HCT116 (cell line): Measurements from ENCODE around the gene EHD4. TPM values are rescaled to one million over a fixed set of nuclear protein-coding genes. Genes with fewer than 3 reads are reported as not detected.

Experiments
- ATAC-seq: fragments of 200-7000 bp; cut with Tn5 transposase; 2 replicates; pipeline ENCODE4 v1.9.1; 2020; ENCODE audit warnings: mild to moderate bottlenecking, moderate library complexity
- BruUV-seq: library from RNA; stranded (reverse); fragments of 400-500 nt; replicated peaks from 2 replicates; lab custom pipeline; 2021; lab: Mats Ljungman, UMichigan
- CTCF ChIA-PET: fragments of 300-600 bp; sonication (Branson Sonifier 250); formaldehyde crosslinking; loops from one replicate; lab custom pipeline; 2021; ENCODE audit warnings: antibody characterized with exemption; lab: Charles Lee
- POLR2A ChIA-PET: fragments of 300-600, 350-600 bp; sonication (Branson Sonifier 250); formaldehyde crosslinking; loops from one replicate; lab custom pipeline; 2021; ENCODE audit warnings: antibody characterized with exemption; lab: Charles Lee
- RAD21 ChIA-PET, 2 experiments: fragments of 300-600 bp; sonication (Branson Sonifier 250); formaldehyde crosslinking; loops; one replicate each; lab custom pipeline; 2023; ENCODE audit warnings: low total read pairs in 2 of 2; ENCODE audit not compliant: uncharacterized antibody in 2 of 2, unreplicated experiment in 2 of 2, low non-redundant PET in 1 of 2; lab: Charles Lee
- DNase-seq: peaks from one replicate; pipeline ENCODE4 v3.0.0-alpha.2; 2010; ENCODE audit warnings: low read depth, low spot score
- H2AFZ ChIP-seq: fragments of 200-600 bp; shearing (Covaris generic), sonication (generic); 2 replicates; pipeline ENCODE4 v1.6.1; 2017; ENCODE audit warnings: low read depth, mixed run types, mixed read lengths, antibody characterized with exemption, low read length; ENCODE audit not compliant: poor library complexity, severe bottlenecking
- H3K27ac ChIP-seq: 2 replicates; pipeline ENCODE4 v1.5.1; 2012; ENCODE audit warnings: low read depth, low read length
- H3K27me3 ChIP-seq: fragments of 200-600 bp; sonication (generic); 2 replicates; pipeline ENCODE4 v1.6.1; 2016; ENCODE audit warnings: mixed run types, low read length, mixed read lengths; ENCODE audit not compliant: insufficient read depth
- H3K36me3 ChIP-seq, 2 experiments: fragments of 200-500 bp in 1 of 2; fragments of 200-600 bp in 1 of 2; sonication (Bioruptor generic) in 1 of 2; sonication (generic) in 1 of 2; 2 replicates each; pipeline versions ENCODE4 v1.5.1 to v1.6.1; 2014 to 2016; ENCODE audit warnings: low read length in 2 of 2, inconsistent platforms in 1 of 2, mixed read lengths in 1 of 2, mixed run types in 1 of 2; ENCODE audit not compliant: insufficient read depth in 2 of 2, control insufficient read depth in 1 of 2
- H3K4me1 ChIP-seq, 2 experiments: fragments of 200-600 bp in 1 of 2; sonication (generic) in 1 of 2; 2 replicates each; pipeline versions ENCODE4 v1.5.1 to v1.6.1; 2012 to 2017; ENCODE audit warnings: low read length in 2 of 2, inconsistent platforms in 1 of 2, mild to moderate bottlenecking in 1 of 2, mixed read lengths in 1 of 2, mixed run types in 1 of 2, moderate library complexity in 1 of 2; ENCODE audit not compliant: insufficient read depth in 2 of 2, control insufficient read depth in 1 of 2
- H3K4me2 ChIP-seq: fragments of 200-600 bp; sonication (generic); 2 replicates; pipeline ENCODE4 v1.6.1; 2017; ENCODE audit warnings: mixed run types, low read length, mixed read lengths
- H3K4me3 ChIP-seq, 2 experiments: fragments of 200-600 bp in 1 of 2; sonication (generic) in 1 of 2; replicated peaks in 1 of 2; 2 replicates each; pipeline ENCODE4 v1.5.1; 2011 to 2016; ENCODE audit warnings: low read length in 2 of 2, control low read depth in 1 of 2, low read depth in 1 of 2, mild to moderate bottlenecking in 1 of 2, mixed read lengths in 1 of 2, mixed run types in 1 of 2
- H3K79me2 ChIP-seq: fragments of 200-600 bp; sonication (generic); 2 replicates; pipeline ENCODE4 v1.6.1; 2017; ENCODE audit warnings: mild to moderate bottlenecking, mixed run types, low read length, moderate library complexity, mixed read lengths; ENCODE audit not compliant: insufficient read depth
- H3K9ac ChIP-seq: fragments of 200-600 bp; sonication (generic); 2 replicates; pipeline ENCODE4 v1.6.1; 2016; ENCODE audit warnings: low read length, mixed read lengths
- H3K9me2 ChIP-seq: fragments of 200-600 bp; sonication (generic), shearing (Covaris generic); 2 replicates; pipeline ENCODE4 v1.6.1; 2017; ENCODE audit warnings: mixed run types, mild to moderate bottlenecking, moderate library complexity; ENCODE audit not compliant: insufficient read depth
- H3K9me3 ChIP-seq, 2 experiments: fragments of 200-500 bp in 1 of 2; fragments of 200-600 bp in 1 of 2; sonication (Bioruptor generic) in 1 of 2; sonication (generic) in 1 of 2; 2 replicates each; pipeline ENCODE4 v1.6.1; 2014 to 2017; ENCODE audit warnings: low read length in 2 of 2, mixed read lengths in 2 of 2, inconsistent platforms in 1 of 2, low read depth in 1 of 2, mild to moderate bottlenecking in 1 of 2, mixed run types in 1 of 2, moderate library complexity in 1 of 2; ENCODE audit not compliant: control insufficient read depth in 1 of 2, insufficient read depth in 1 of 2
- H4K20me1 ChIP-seq: fragments of 200-600 bp; sonication (generic), shearing (Covaris generic); 2 replicates; pipeline ENCODE4 v1.6.1; 2017; ENCODE audit warnings: mixed run types, mild to moderate bottlenecking, moderate library complexity; ENCODE audit not compliant: insufficient read depth
- ATF3 ChIP-seq: IDR thresholded peaks from 2 replicates; pipeline ENCODE4 v1.6.1; 2012
- CEBPB ChIP-seq: IDR thresholded peaks from 2 replicates; pipeline ENCODE4 v1.6.1; 2012; ENCODE audit warnings: low read depth
- CTCF ChIP-seq, 3 experiments: fragments of 200-600 bp in 1 of 3; sonication (generic) in 1 of 3; IDR thresholded peaks in 2 of 3; conservative IDR thresholded peaks in 1 of 3; 2 replicates each; pipeline ENCODE4 v1.5.1; 2012 to 2017; ENCODE audit warnings: low read depth in 2 of 3, low read length in 2 of 3, antibody characterized with exemption in 1 of 3, borderline replicate concordance in 1 of 3, control low read depth in 1 of 3, mild to moderate bottlenecking in 1 of 3, mixed read lengths in 1 of 3, mixed run types in 1 of 3, moderate library complexity in 1 of 3; ENCODE audit not compliant: insufficient read depth in 1 of 3
- EGR1 ChIP-seq: IDR thresholded peaks from 2 replicates; pipeline ENCODE4 v1.6.1; 2012; ENCODE audit warnings: low read depth
- EZH2 ChIP-seq: fragments of 200-600 bp; sonication (generic); IDR thresholded peaks from 2 replicates; pipeline ENCODE4 v1.6.1; 2017; ENCODE audit warnings: antibody characterized with exemption, mixed run types
- EZH2phosphoT487 ChIP-seq: fragments of 200-600 bp; IDR thresholded peaks from 2 replicates; pipeline ENCODE4 v1.6.1; 2018; ENCODE audit warnings: antibody characterized with exemption, borderline replicate concordance
- FOSL1 ChIP-seq: IDR thresholded peaks from 2 replicates; pipeline ENCODE4 v1.6.1; 2012; ENCODE audit warnings: low read depth
- MAX ChIP-seq: IDR thresholded peaks from 2 replicates; pipeline ENCODE4 v1.6.1; 2012
- POLR2A ChIP-seq: IDR thresholded peaks from 2 replicates; pipeline ENCODE4 v1.7.0; 2011; ENCODE audit warnings: borderline replicate concordance; ENCODE audit not compliant: insufficient read depth, insufficient read length; ENCODE audit errors: extremely low read depth
- POLR2AphosphoS5 ChIP-seq: IDR thresholded peaks from 2 replicates; pipeline ENCODE4 v1.6.1; 2011; ENCODE audit warnings: mild to moderate bottlenecking, low read depth, low read length, moderate library complexity
- RAD21 ChIP-seq: IDR thresholded peaks from 2 replicates; pipeline ENCODE4 v1.6.1; 2012; ENCODE audit warnings: low read depth, mild to moderate bottlenecking
- SRF ChIP-seq: IDR thresholded peaks from 2 replicates; pipeline ENCODE4 v1.6.1; 2012; ENCODE audit warnings: low read depth
- TCF7L2 ChIP-seq: IDR thresholded peaks from 2 replicates; pipeline ENCODE4 v1.7.0; 2011; ENCODE audit warnings: borderline replicate concordance, inconsistent platforms; ENCODE audit not compliant: insufficient read depth, insufficient read length; ENCODE audit errors: extremely low read depth
- YY1 ChIP-seq: IDR thresholded peaks from 2 replicates; pipeline ENCODE4 v1.6.1; 2011; ENCODE audit warnings: low read length, low read depth, moderate library complexity, mild to moderate bottlenecking; ENCODE audit not compliant: insufficient replicate concordance; ENCODE audit errors: extremely low read depth
- ZFX ChIP-seq: fragments of 450-650 bp; IDR thresholded peaks from 2 replicates; pipeline ENCODE4 v1.6.1; 2017
- ZNF274 ChIP-seq: fragments of 200-500 bp; sonication (Bioruptor generic); IDR thresholded peaks from 2 replicates; pipeline ENCODE4 v1.6.1; 2014; ENCODE audit warnings: mild to moderate bottlenecking, low read depth, low read length, inconsistent platforms
- intact Hi-C: fragments of 100-400 bp; cut with micrococcal nuclease; formaldehyde crosslinking; loops from 2 replicates; pipeline ENCODE4 v1.10.0; 2022
- total RNA-seq: library from RNA; stranded (reverse); gene quantifications from one replicate; pipeline ENCODE4 v1.2.1, GENCODE V29; 2021; ENCODE audit not compliant: unreplicated experiment

The EHD4 gene
- total RNA-seq, 1 experiment from 2014 or later = 28.0 TPM

- no peak for TF ChIP-seq RAD21
- TF ChIP-seq TCF7L2 = no peak
- no peak for TF ChIP-seq FOSL1
- TF ChIP-seq MAX = no peak
- no peak for TF ChIP-seq CEBPB
- no peak for TF ChIP-seq EZH2
- no peak for TF ChIP-seq EGR1
- TF ChIP-seq ATF3 = no peak
- no peak for TF ChIP-seq SRF
- TF ChIP-seq POLR2A = no peak
- TF ChIP-seq ZFX = no peak
- TF ChIP-seq CTCF (IDR thresholded peaks at IDR 0.05 in 2 of 3, conservative IDR thresholded peaks at IDR 0.05 in 1 of 3; ENCODE audit: borderline replicate concordance in 1 of 3, insufficient read depth in 1 of 3, low read depth in 2 of 3, low read length in 2 of 3) = no peak
- no peak for TF ChIP-seq ZNF274
- no peak for TF ChIP-seq YY1
These were observed 123.7 kb downstream of the EHD4 start (continued) for GRCh38 chr15:41848631-41849030.

GRCh38 chr15:41847981-41848380 is 124.4 kb downstream of the EHD4 start:
- ChIA-PET CTCF (no interaction called here), POLR2A (no interaction called here)

More at GRCh38 chr15:41847981-41848380, 124.4 kb downstream of the EHD4 start:
- Histone ChIP-seq H3K4me3 (no peak overlapping the region), H3K79me2 (no peaks in the 10 kb centered on the region), H3K4me1 (no peaks in the 10 kb centered on the region), H3K9me3 (no peaks in the 10 kb centered on the region), H2AFZ (no peak overlapping the region), H3K36me3 (peaks cover 0 to 3% of the 10 kb centered on the region in 2 experiments; a peak in 1 of 4 replicates), H3K27me3 (no peaks in the 10 kb centered on the region), H3K9me2 (no peaks in the 10 kb centered on the region), H3K27ac (no peak overlapping the region), H3K9ac (no peak overlapping the region), H4K20me1 (no peaks in the 10 kb centered on the region), H3K4me2 (no peak overlapping the region)
- RAD21 ChIA-PET = no interaction called here
- DNase-seq = no peak
- no TSS peak for BruUV-seq
- ATAC-seq = no peak
- intact Hi-C loops = no loop called here
- TF ChIP-seq CEBPB = no peak
- TF ChIP-seq POLR2A = no peak
- TF ChIP-seq EZH2phosphoT487 = no peak
- TF ChIP-seq ZFX = no peak
- TF ChIP-seq EZH2 = no peak
- no peak for TF ChIP-seq YY1
- no peak for TF ChIP-seq POLR2AphosphoS5
- no peak for TF ChIP-seq FOSL1
- no peak for TF ChIP-seq CTCF (IDR thresholded peaks at IDR 0.05 in 2 of 3, conservative IDR thresholded peaks at IDR 0.05 in 1 of 3; ENCODE audit: borderline replicate concordance in 1 of 3, insufficient read depth in 1 of 3, low read depth in 2 of 3, low read length in 2 of 3)
- TF ChIP-seq ATF3 = no peak
